ENCODE data around the gene WDR44. TPM values are rescaled to one million over a fixed set of nuclear protein-coding genes. Genes with fewer than 3 reads are reported as not detected.
A peak's percentile ranks its signal among the peaks of the same experiment; 100 is the strongest.
"Not testable (repeated sequence)": the region's sequence is repeated elsewhere in the genome, so short reads cannot be mapped to it uniquely, and the experiment has no call there.

WDR44 gene
- total RNA-seq, 1 donor from 2014 or later, result 12.8 TPM

DNA sequence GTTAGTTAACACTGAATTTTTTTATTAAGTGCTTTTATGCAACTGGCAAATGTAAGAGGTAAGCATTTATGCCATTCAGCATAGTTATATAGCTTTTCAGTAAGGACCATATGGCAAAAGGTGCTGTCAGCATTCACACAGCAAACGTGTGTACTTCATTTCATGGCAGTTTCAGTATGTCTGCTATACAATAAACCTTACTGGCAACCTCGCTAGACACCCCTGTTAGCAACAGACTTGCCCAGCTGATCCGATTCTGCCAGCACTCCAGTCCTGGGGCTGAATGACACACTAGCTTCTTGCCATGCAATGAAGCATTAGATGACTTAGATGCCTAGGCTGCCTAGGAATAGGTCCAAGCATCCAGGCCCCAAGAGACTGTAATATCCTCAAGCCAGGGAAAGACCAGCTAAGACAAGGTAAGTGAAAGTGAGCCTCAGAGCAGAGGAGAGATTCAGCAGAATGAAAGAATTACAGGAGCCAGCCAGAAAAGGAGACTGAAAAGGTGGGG lies 102.4 kb downstream of the WDR44 start:
- Histone ChIP-seq H3K27me3 (ENCODE audit: control insufficient read depth, insufficient read depth, low read length) (no peaks in the 10 kb centered on the region), H3K36me3 (ENCODE audit: control insufficient read depth, insufficient read depth, low read length) (no peaks in the 10 kb centered on the region), H3K4me3 (ENCODE audit: low read depth, low read length) (no peak overlapping the region)
- DNase-seq (ENCODE audit: low read depth), result no peak
- TF ChIP-seq, protein P1, sequence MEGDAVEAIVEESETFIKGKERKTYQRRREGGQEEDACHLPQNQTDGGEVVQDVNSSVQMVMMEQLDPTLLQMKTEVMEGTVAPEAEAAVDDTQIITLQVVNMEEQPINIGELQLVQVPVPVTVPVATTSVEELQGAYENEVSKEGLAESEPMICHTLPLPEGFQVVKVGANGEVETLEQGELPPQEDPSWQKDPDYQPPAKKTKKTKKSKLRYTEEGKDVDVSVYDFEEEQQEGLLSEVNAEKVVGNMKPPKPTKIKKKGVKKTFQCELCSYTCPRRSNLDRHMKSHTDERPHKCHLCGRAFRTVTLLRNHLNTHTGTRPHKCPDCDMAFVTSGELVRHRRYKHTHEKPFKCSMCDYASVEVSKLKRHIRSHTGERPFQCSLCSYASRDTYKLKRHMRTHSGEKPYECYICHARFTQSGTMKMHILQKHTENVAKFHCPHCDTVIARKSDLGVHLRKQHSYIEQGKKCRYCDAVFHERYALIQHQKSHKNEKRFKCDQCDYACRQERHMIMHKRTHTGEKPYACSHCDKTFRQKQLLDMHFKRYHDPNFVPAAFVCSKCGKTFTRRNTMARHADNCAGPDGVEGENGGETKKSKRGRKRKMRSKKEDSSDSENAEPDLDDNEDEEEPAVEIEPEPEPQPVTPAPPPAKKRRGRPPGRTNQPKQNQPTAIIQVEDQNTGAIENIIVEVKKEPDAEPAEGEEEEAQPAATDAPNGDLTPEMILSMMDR (IDR thresholded peaks at IDR 0.05; ENCODE audit: insufficient read depth, low read length, poor library complexity, severe bottlenecking), result no peak

DNA sequence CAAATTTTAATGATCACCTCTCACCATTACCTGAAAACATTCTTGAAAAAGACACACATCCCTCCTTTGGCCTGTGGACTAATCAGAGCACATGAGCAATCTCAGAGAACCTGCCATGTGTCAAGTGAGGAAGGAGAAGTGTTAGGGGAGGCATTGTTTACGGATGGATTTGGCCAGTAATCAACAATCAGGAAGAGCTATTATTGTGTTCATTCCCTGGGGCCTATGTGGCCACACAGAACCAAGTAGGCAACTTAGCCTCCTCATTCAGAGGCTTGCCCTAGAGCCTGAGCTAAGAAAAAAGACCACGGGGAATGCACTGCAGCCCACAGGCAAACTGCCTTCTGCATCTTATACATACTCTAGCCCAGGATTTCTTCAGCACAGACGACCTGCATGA lies 109.1 kb downstream of the WDR44 start:
- TF ChIP-seq, protein P1 (IDR thresholded peaks at IDR 0.05; ENCODE audit: insufficient read depth, low read length, poor library complexity, severe bottlenecking), result no peak
- H3K4me3 ChIP-seq (ENCODE audit: low read depth, low read length), result no peak overlapping the region
- H3K27me3 ChIP-seq (ENCODE audit: control insufficient read depth, insufficient read depth, low read length), result no peaks in the 10 kb centered on the region
- no peaks in the 10 kb centered on the region for H3K36me3 ChIP-seq (ENCODE audit: control insufficient read depth, insufficient read depth, low read length)
- DNase-seq (ENCODE audit: low read depth), result no peak

DNA sequence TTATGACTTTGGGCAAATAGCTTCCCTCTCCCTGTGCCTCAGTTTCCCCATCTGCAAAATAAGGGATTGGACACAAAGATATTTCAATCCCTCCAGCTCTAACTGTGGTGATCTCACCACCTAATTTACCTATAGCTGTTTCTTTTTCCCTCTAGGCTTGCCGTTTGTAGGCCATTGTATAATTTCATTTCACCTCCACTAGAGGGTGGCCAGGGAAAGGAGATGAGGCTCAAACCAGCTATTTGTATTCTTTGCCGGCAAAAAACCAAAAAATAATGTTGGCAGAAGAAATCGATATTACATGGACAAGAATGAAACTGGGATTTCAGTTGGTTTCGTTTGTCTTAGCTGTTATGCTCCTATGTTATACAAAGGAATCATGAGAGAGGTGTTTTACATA lies 113.6 kb downstream of the WDR44 start:
- TF ChIP-seq, protein P1 (IDR thresholded peaks at IDR 0.05; ENCODE audit: insufficient read depth, low read length, poor library complexity, severe bottlenecking), result peak; percentile 52
- Histone ChIP-seq H3K36me3 (ENCODE audit: control insufficient read depth, insufficient read depth, low read length) (no peaks in the 10 kb centered on the region), H3K4me3 (ENCODE audit: low read depth, low read length) (no peak overlapping the region), H3K27me3 (ENCODE audit: control insufficient read depth, insufficient read depth, low read length) (no peaks in the 10 kb centered on the region)
- DNase-seq (ENCODE audit: low read depth), result no peak

DNA sequence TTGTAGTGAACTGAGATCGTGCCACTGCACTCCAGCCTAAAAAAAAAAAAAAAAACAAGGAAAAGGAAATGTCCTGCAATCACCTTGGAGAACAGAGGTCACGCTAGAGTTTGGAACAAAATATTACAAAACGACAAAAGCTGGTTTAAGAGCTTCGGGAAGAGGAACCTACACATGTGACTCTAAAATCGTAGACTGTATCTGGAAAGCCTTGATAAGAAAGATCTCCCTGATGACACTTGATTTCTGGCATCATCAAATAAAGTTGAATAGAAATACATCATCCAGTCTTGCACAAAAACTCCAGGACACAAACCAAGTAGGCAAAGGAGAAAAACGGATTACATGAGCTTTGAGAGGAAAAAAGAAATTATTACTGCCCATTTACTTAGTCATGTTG lies 118.6 kb downstream of the WDR44 start:
- no peaks in the 10 kb centered on the region for H3K27me3 ChIP-seq (ENCODE audit: control insufficient read depth, insufficient read depth, low read length)

DNA sequence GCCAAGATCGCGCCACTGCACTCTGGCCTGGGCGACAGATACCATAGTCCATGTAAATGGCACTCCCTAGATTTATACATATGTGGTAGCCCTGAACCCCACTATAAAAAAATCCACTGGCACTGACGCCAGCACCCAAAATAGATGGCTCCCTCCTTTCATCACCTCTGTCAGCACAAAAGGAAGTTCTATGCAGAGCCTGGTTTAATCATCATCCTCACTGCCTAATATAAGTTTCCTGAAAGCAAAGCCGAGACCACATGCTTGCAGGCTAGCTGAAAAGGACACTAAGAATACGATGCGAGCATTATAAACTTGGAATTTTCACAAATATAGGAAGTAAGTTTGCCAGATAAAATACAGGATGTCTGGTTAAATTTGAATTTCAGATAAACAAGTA lies 122.2 kb downstream of the WDR44 start:
- TF ChIP-seq, protein P1 (IDR thresholded peaks at IDR 0.05; ENCODE audit: insufficient read depth, low read length, poor library complexity, severe bottlenecking), result no peak
- Histone ChIP-seq H3K27me3 (ENCODE audit: control insufficient read depth, insufficient read depth, low read length) (no peaks in the 10 kb centered on the region), H3K36me3 (ENCODE audit: control insufficient read depth, insufficient read depth, low read length) (no peaks in the 10 kb centered on the region), H3K4me3 (ENCODE audit: low read depth, low read length) (no peak overlapping the region)
- DNase-seq (ENCODE audit: low read depth), result no peak

More for the DNA sequence above, 118.6 kb downstream of the WDR44 start:
- TF ChIP-seq, protein P1 (IDR thresholded peaks at IDR 0.05; ENCODE audit: insufficient read depth, low read length, poor library complexity, severe bottlenecking), result no peak
- Histone ChIP-seq H3K4me3 (ENCODE audit: low read depth, low read length) (no peak overlapping the region), H3K36me3 (ENCODE audit: control insufficient read depth, insufficient read depth, low read length) (no peaks in the 10 kb centered on the region)
- DNase-seq (ENCODE audit: low read depth), result no peak

DNA sequence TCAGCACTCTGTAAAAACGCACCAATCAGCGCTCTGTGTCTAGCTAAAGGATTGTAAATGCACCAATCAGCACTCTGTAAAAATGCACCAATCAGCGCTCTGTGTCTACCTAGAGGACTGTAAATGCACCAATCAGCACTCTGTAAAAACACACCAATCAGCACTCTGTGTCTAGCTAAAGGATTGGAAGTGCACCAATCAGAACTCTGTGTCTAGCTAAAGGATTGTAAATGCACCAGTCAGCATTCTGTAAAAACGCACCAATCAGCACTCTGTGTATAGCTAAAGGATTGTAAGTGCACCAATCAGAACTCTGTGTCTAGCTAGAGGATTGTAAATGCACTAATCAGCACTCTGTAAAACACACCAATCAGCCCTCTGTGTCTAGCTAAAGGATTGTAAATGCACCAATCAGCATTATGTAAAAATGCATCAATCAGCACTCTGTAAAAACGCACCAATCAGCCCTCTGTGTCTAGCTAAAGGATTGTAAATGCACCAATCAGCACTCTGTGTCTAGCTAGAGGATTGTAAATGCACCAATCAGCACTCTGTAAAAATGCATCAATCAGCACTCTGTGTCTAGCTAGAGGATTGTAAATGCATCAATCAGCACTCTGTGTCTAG lies 124.9 kb downstream of the WDR44 start:
- H3K4me3 ChIP-seq (ENCODE audit: low read depth, low read length); H3K27me3 ChIP-seq (ENCODE audit: control insufficient read depth, insufficient read depth, low read length); H3K36me3 ChIP-seq (ENCODE audit: control insufficient read depth, insufficient read depth, low read length); DNase-seq (ENCODE audit: low read depth): not testable (repeated sequence)
